H1 (cell line): ENCODE results near the gene ZXDC. TPM values are rescaled to one million over a fixed set of nuclear protein-coding genes. Genes with fewer than 3 reads are reported as not detected.

Experiments
- CTCF ChIA-PET: fragments of 300-600 bp; sonication (Branson Sonifier 250); formaldehyde crosslinking; loops from one replicate; lab custom pipeline; 2021; ENCODE audit not compliant: partially characterized antibody; lab: Charles Lee
- POLR2A ChIA-PET: fragments of 300-600 bp; sonication (Branson Sonifier 250); formaldehyde crosslinking; loops from one replicate; lab custom pipeline; 2021; ENCODE audit warnings: inconsistent platforms; ENCODE audit not compliant: partially characterized antibody; lab: Charles Lee
- DNase-seq, 2 experiments: peaks; one replicate each; pipeline versions ENCODE4 v3.0.0 to v3.0.0-alpha.2; 2010 to 2022; ENCODE audit warnings: low spot score in 2 of 2, low read depth in 1 of 2, mixed read lengths in 1 of 2
- FAIRE-seq: peaks from 2 replicates; lab custom pipeline; 2011; peaks lifted over from hg19 to GRCh38; lab: Jason Lieb, UNC
- H2AFZ ChIP-seq: 2 replicates; pipeline ENCODE4 v1.8.1; 2012; ENCODE audit warnings: low read length, inconsistent platforms
- H2AK5ac ChIP-seq: 2 replicates; pipeline ENCODE4 v1.6.1; 2013; ENCODE audit warnings: low read depth, low read length
- H2BK120ac ChIP-seq: replicated peaks from 2 replicates; pipeline ENCODE3; 2013; ENCODE audit warnings: low read depth, low read length, inconsistent platforms
- H2BK12ac ChIP-seq: 2 replicates; pipeline ENCODE4 v1.6.1; 2013; ENCODE audit warnings: low read depth, low read length
- H2BK15ac ChIP-seq: 2 replicates; pipeline ENCODE4 v1.6.1; 2013; ENCODE audit warnings: low read length
- H2BK20ac ChIP-seq: 2 replicates; pipeline ENCODE4 v1.6.1; 2013; ENCODE audit warnings: low read length
- H2BK5ac ChIP-seq: 2 replicates; pipeline ENCODE4 v1.6.1; 2013; ENCODE audit warnings: low read depth, low read length
- H3K14ac ChIP-seq: 2 replicates; pipeline ENCODE4 v1.6.1; 2013; ENCODE audit warnings: inconsistent platforms; ENCODE audit not compliant: insufficient read length
- H3K18ac ChIP-seq: 2 replicates; pipeline ENCODE4 v1.6.1; 2013; ENCODE audit warnings: low read length; ENCODE audit errors: extremely low read depth
- H3K23ac ChIP-seq: 2 replicates; pipeline ENCODE4 v1.6.1; 2013; ENCODE audit warnings: inconsistent platforms; ENCODE audit not compliant: insufficient read length
- H3K23me2 ChIP-seq: 2 replicates; pipeline ENCODE4 v1.6.1; 2013; ENCODE audit warnings: low read depth, low read length
- H3K27ac ChIP-seq: 2 replicates; pipeline ENCODE4 v1.6.1; 2011; ENCODE audit warnings: low read depth, low read length, inconsistent platforms
- H3K27me3 ChIP-seq, 4 experiments: replicated peaks in 1 of 4; 1 replicate in 1 of 4; 2 replicates in 3 of 4; pipeline versions ENCODE4 v1.6.1 to v1.8.1; 2011 to 2013; ENCODE audit warnings: low read length in 3 of 4, mild to moderate bottlenecking in 3 of 4, inconsistent platforms in 2 of 4, mixed read lengths in 2 of 4, moderate library complexity in 1 of 4; ENCODE audit not compliant: control insufficient read depth in 3 of 4, insufficient read depth in 3 of 4; ENCODE audit errors: extremely low read depth in 1 of 4
- H3K36me3 ChIP-seq, 4 experiments: 2 replicates each; pipeline versions ENCODE4 v1.6.1 to v1.8.1; 2011 to 2013; ENCODE audit warnings: mild to moderate bottlenecking in 4 of 4, low read length in 3 of 4, moderate library complexity in 2 of 4, control low read depth in 1 of 4, inconsistent platforms in 1 of 4; ENCODE audit not compliant: insufficient read depth in 4 of 4, control insufficient read depth in 2 of 4
- H3K4ac ChIP-seq: replicated peaks from 2 replicates; pipeline ENCODE3; 2013; ENCODE audit warnings: low read length, low read depth, mixed read lengths, inconsistent platforms; ENCODE audit not compliant: insufficient read length
- H3K4me1 ChIP-seq, 4 experiments: replicated peaks in 1 of 4; 1 replicate in 1 of 4; 2 replicates in 3 of 4; pipeline versions ENCODE4 v1.6.1 to v1.8.1; 2011 to 2013; ENCODE audit warnings: low read length in 3 of 4, inconsistent platforms in 2 of 4, mixed read lengths in 1 of 4; ENCODE audit not compliant: insufficient read depth in 4 of 4, control insufficient read depth in 3 of 4
- H3K4me2 ChIP-seq, 2 experiments: 2 replicates each; pipeline versions ENCODE4 v1.6.1 to v1.8.1; 2011 to 2013; ENCODE audit warnings: low read depth in 2 of 2, low read length in 2 of 2, control low read depth in 1 of 2, inconsistent platforms in 1 of 2, mild to moderate bottlenecking in 1 of 2; ENCODE audit not compliant: insufficient read depth in 1 of 2
- H3K4me3 ChIP-seq, 4 experiments: fragments of 200-600, 300-600 bp in 1 of 4; sonication (generic), shearing (Covaris generic), sonication (Bioruptor Twin) in 1 of 4; 2 replicates each; pipeline versions ENCODE4 v1.5.1 to v1.8.1; 2011 to 2016; ENCODE audit warnings: low read length in 4 of 4, low read depth in 3 of 4, control low read depth in 2 of 4, inconsistent platforms in 2 of 4, mild to moderate bottlenecking in 2 of 4, mixed read lengths in 1 of 4, moderate library complexity in 1 of 4; ENCODE audit not compliant: insufficient read depth in 2 of 4; ENCODE audit errors: extremely low read depth in 1 of 4
- H3K56ac ChIP-seq: replicated peaks from 2 replicates; pipeline ENCODE3; 2013; ENCODE audit warnings: low read depth, mild to moderate bottlenecking, mixed read lengths, low read length, inconsistent platforms; ENCODE audit not compliant: insufficient read length
- H3K79me1 ChIP-seq: 2 replicates; pipeline ENCODE4 v1.6.1; 2013; ENCODE audit warnings: low read depth, low read length, control low read depth
- H3K79me2 ChIP-seq, 2 experiments: 2 replicates each; pipeline versions ENCODE4 v1.6.1 to v1.8.1; 2012 to 2013; ENCODE audit warnings: low read length in 2 of 2, mild to moderate bottlenecking in 2 of 2, inconsistent platforms in 1 of 2; ENCODE audit not compliant: insufficient read depth in 2 of 2, control insufficient read depth in 1 of 2
- H3K9ac ChIP-seq, 4 experiments: replicated peaks in 1 of 4; 1 replicate in 1 of 4; 2 replicates in 3 of 4; pipeline versions ENCODE4 v1.6.1 to v1.8.1; 2011 to 2013; ENCODE audit warnings: low read depth in 3 of 4, low read length in 3 of 4, control low read depth in 2 of 4, mild to moderate bottlenecking in 2 of 4, moderate library complexity in 2 of 4, inconsistent platforms in 1 of 4; ENCODE audit errors: extremely low read depth in 1 of 4
- H3K9me3 ChIP-seq, 2 experiments: 2 replicates each; pipeline versions ENCODE4 v1.6.1 to v1.8.1; 2012 to 2013; ENCODE audit warnings: mild to moderate bottlenecking in 2 of 2, moderate library complexity in 2 of 2, control low read depth in 1 of 2, inconsistent platforms in 1 of 2, low read depth in 1 of 2, low read length in 1 of 2, mixed read lengths in 1 of 2; ENCODE audit not compliant: insufficient read depth in 2 of 2
- H4K20me1 ChIP-seq, 2 experiments: replicated peaks in 1 of 2; 2 replicates each; pipeline versions ENCODE3 to v1.8.1; 2011 to 2013; ENCODE audit warnings: inconsistent platforms in 2 of 2, low read length in 2 of 2, mild to moderate bottlenecking in 1 of 2; ENCODE audit not compliant: insufficient read depth in 2 of 2, control insufficient read depth in 1 of 2
- H4K5ac ChIP-seq: 2 replicates; pipeline ENCODE4 v1.6.1; 2013; ENCODE audit warnings: low read length, low read depth, mixed read lengths, inconsistent platforms; ENCODE audit not compliant: insufficient read length
- H4K8ac ChIP-seq: 2 replicates; pipeline ENCODE4 v1.8.0; 2013; ENCODE audit warnings: mild to moderate bottlenecking, moderate library complexity, low read length, inconsistent platforms; ENCODE audit not compliant: insufficient read depth; ENCODE audit errors: extremely low read depth
- H4K91ac ChIP-seq: replicated peaks from 2 replicates; pipeline ENCODE3; 2013; ENCODE audit warnings: low read length, mixed read lengths, inconsistent platforms; ENCODE audit not compliant: insufficient read length
- ATF2 ChIP-seq: IDR thresholded peaks from 2 replicates; pipeline ENCODE4 v1.6.1; 2012; ENCODE audit warnings: low read length, inconsistent platforms
- BRCA1 ChIP-seq: IDR thresholded peaks from 2 replicates; pipeline ENCODE4 v1.6.1; 2012; ENCODE audit warnings: low read depth, low read length, improper control_type of control experiment
- CEBPB ChIP-seq: IDR thresholded peaks from 2 replicates; pipeline ENCODE4 v1.6.1; 2012; ENCODE audit warnings: low read depth, low read length
- CHD1 ChIP-seq: IDR thresholded peaks from 2 replicates; pipeline ENCODE4 v1.6.1; 2012; ENCODE audit warnings: low read depth, low read length, improper control_type of control experiment
- E2F6 ChIP-seq: IDR thresholded peaks from 2 replicates; pipeline ENCODE4 v1.6.1; 2012; ENCODE audit warnings: inconsistent platforms
- EZH2 ChIP-seq: fragments of 200-600 bp; sonication (generic); IDR thresholded peaks from 2 replicates; pipeline ENCODE4 v1.7.1; 2012; ENCODE audit warnings: low read depth, mild to moderate bottlenecking, moderate library complexity, low read length, inconsistent platforms; ENCODE audit not compliant: severe bottlenecking
- HDAC2 ChIP-seq, 2 experiments: fragments of 300-600 bp in 1 of 2; sonication (generic) in 1 of 2; IDR thresholded peaks; 2 replicates each; pipeline ENCODE4 v1.6.1; 2011 to 2012; ENCODE audit warnings: low read depth in 2 of 2, low read length in 2 of 2, mild to moderate bottlenecking in 2 of 2, moderate library complexity in 2 of 2, borderline replicate concordance in 1 of 2, inconsistent platforms in 1 of 2
- JUN ChIP-seq: IDR thresholded peaks from 2 replicates; pipeline ENCODE4 v1.6.1; 2011; ENCODE audit warnings: low read depth, mild to moderate bottlenecking, improper control_type of control experiment, low read length
- SAP30 ChIP-seq: fragments of 300-600 bp; sonication (generic); IDR thresholded peaks from 2 replicates; pipeline ENCODE4 v1.7.1; 2012; ENCODE audit warnings: low read length, moderate library complexity, mild to moderate bottlenecking, inconsistent platforms; ENCODE audit not compliant: insufficient read depth, insufficient replicate concordance
- SIRT6 ChIP-seq: IDR thresholded peaks from one replicate; pipeline ENCODE4 v1.7.1; 2012; ENCODE audit warnings: low read length, inconsistent platforms
- YY1 ChIP-seq: IDR thresholded peaks from 2 replicates; pipeline ENCODE4 v1.6.1; 2011; ENCODE audit warnings: low read depth, mild to moderate bottlenecking, low read length
- WGBS, 2 experiments: shearing (Covaris generic) in 1 of 2; methylation state at CpG; one replicate each; pipeline versions ENCODE4 v1.1.6 to v1.1.7; 2013 to 2015; ENCODE audit warnings: low lambda C conversion rate in 2 of 2, mixed read lengths in 2 of 2, inconsistent platforms in 1 of 2, low coverage in 1 of 2, missing lambda C conversion rate in 1 of 2; ENCODE audit not compliant: insufficient replicate concordance in 2 of 2, insufficient coverage in 1 of 2, insufficient read length in 1 of 2; ENCODE audit errors: extremely low coverage in 1 of 2, missing lambda C conversion rate in 1 of 2; 5-methylcytosine and 5-hydroxymethylcytosine counted together
- polyA plus RNA-seq, 7 experiments: library from polyadenylated mRNA; depleted of rRNA in 3 of 7; stranded (reverse) in 5 of 7; unstranded in 2 of 7; fragments of >200 nt in 5 of 7; fragments of 200-250 nt in 2 of 7; gene quantifications; 1 replicate in 5 of 7; 2 replicates in 1 of 7; 4 replicates in 1 of 7; pipeline versions ENCODE4 v1.2.1 to v1.2.3, GENCODE V29; 2011 to 2013; ENCODE audit warnings: missing spikeins in 2 of 7, mixed read lengths in 2 of 7
- total RNA-seq: library from RNA; stranded (reverse); fragmentation: NEBNext Ultra II Directional; extraction: Animal tissue kit (Norgen Biotek cat#: 25700); gene quantifications from 2 replicates; pipeline ENCODE4 v1.2.1, GENCODE V29; 2021

The ZXDC gene
- total and polyA plus RNA-seq, 2 of the 8 experiments (the other 6 are each of a cell fraction or from before 2014, with no cell fraction given): 12.7 to 24.3 TPM

GRCh38 chr3:126399351-126399735, 76.3 kb downstream of the ZXDC start:
- FAIRE-seq (no peak), DNase-seq (no peak)
- H3K79me2 ChIP-seq: no peaks in the 10 kb centered on the region
- no peaks in the 10 kb centered on the region for H4K20me1 ChIP-seq
- no peaks in the 10 kb centered on the region for H3K36me3 ChIP-seq
- H3K4me1 ChIP-seq: peaks cover 0 to 18% (median 1%) of the 10 kb centered on the region in 4 experiments; a peak in 3 of 7 replicates
- peaks cover 1 to 21% (median 15%) of the 10 kb centered on the region in 4 experiments for H3K27me3 ChIP-seq
- no peak overlapping the region for H3K9ac ChIP-seq
- no peak overlapping the region for H3K27ac ChIP-seq
- 93% methylated on average over 1 of the region's 1 CpG; no CpG with 5 or more reads in 1 of the 2 experiments for WGBS, 2 experiments
- H2BK5ac ChIP-seq: no peak overlapping the region
- H3K4ac ChIP-seq: no peak overlapping the region
- H2BK15ac ChIP-seq: no peak overlapping the region
- no peak overlapping the region for H3K14ac ChIP-seq
- peaks cover 3% of the 10 kb centered on the region; the same call in 1 of the 2 replicates for H3K23me2 ChIP-seq
- no peak overlapping the region for H2BK20ac ChIP-seq
- H2BK120ac ChIP-seq: no peak overlapping the region
- H3K56ac ChIP-seq: no peak overlapping the region
- no peak overlapping the region for H3K18ac ChIP-seq
- H4K91ac ChIP-seq: no peak overlapping the region
- H4K8ac ChIP-seq: no peak overlapping the region
- no peak overlapping the region for H2AFZ ChIP-seq
- no peak overlapping the region for H4K5ac ChIP-seq
- ChIA-PET CTCF (interaction anchor here (0.6 to 1.2 kb wide), 6 partner anchors 10 to 323 kb away, joined by 3 to 4 read pairs (median 3); no protein-coding TSS in a partner anchor), POLR2A (no interaction called here)
- H3K4me3 ChIP-seq: no peak overlapping the region
- H3K9me3 ChIP-seq: no peaks in the 10 kb centered on the region
- no peak overlapping the region for H3K4me2 ChIP-seq
- H3K79me1 ChIP-seq: no peaks in the 10 kb centered on the region
- no peak overlapping the region for H3K23ac ChIP-seq
- H2AK5ac ChIP-seq: no peak overlapping the region
- H2BK12ac ChIP-seq: no peak overlapping the region
- no peak for TF ChIP-seq HDAC2 (IDR thresholded peaks at IDR 0.05; ENCODE audit: borderline replicate concordance in 1 of 2, low read depth in 2 of 2, low read length in 2 of 2)
- TF ChIP-seq SIRT6: no peak
- TF ChIP-seq BRCA1: no peak
- no peak for TF ChIP-seq JUN
- no peak for TF ChIP-seq EZH2
- TF ChIP-seq E2F6: no peak
- no peak for TF ChIP-seq SAP30
- TF ChIP-seq YY1: no peak
- no peak for TF ChIP-seq CHD1
- TF ChIP-seq CEBPB: no peak
- TF ChIP-seq ATF2: no peak
